ENCODE measurements around the gene SH2B2.

The SH2B2 gene

GRCh38 chr7:102286237-102287110 lies at the start of gene SH2B2:
Gene SH2B2, plus strand, starts transcription at chr7:102286868. Its CDS starts 13,683 bp downstream, at chr7:102300551.
- no peak for DNase-seq

DNA sequence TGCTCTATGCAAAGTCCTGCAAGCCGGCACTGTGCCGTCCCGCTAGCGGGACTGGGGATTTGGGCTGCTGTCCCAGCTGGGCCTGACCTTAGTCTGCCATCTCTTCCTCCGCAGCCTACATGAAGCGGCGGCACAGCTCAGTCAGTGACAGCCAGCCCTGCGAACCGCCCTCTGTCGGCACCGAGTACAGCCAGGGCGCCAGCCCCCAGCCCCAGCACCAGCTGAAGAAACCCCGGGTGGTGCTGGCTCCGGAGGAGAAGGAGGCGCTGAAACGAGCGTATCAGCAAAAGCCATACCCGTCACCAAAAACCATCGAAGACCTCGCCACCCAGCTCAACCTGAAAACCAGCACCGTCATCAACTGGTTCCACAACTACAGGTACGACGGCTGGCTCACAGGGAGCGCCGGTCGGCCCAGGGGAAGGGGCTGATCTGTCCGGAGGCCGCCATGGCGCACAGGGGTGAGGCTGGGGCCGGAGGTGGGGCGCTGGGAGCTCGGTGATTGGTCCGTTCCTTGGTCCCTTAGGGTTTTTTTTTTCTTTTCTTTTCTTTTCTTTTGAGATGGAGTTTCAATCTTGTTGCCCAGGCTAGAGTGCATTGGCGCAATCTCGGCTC lies 47.4 kb upstream of the SH2B2 start:
- no peak for DNase-seq

DNA sequence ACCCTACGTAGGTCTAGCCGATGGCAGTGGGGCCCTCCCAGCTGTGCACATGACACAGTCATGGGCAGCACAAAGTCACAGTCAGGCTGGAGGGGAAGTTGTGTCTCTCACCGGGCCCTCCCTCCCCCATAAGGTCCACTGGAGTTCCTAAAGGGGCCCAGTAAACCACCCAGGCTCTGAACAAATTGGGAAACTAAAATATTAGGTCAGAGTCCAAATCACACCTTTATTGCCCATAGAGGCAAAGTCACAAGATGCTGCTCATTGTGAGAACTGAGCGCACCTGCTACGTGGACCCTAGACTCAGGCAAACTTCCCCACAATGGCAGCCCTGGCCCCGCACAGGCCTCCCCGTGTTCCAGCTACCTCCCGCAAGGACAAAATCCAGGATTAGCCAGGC lies 45.2 kb upstream of the SH2B2 start:
- DNase-seq, result no peak

- DNase-seq, result no peak
Observed at GRCh38 chr7:102244601-102245000, 42.1 kb upstream of the SH2B2 start.

GRCh38 chr7:102248081-102248455 lies 38.6 kb upstream of the SH2B2 start:
- DNase-seq, result no peak

GRCh38 chr7:102248456-102249395 lies 37.9 kb upstream of the SH2B2 start:
- no peak for DNase-seq

DNA sequence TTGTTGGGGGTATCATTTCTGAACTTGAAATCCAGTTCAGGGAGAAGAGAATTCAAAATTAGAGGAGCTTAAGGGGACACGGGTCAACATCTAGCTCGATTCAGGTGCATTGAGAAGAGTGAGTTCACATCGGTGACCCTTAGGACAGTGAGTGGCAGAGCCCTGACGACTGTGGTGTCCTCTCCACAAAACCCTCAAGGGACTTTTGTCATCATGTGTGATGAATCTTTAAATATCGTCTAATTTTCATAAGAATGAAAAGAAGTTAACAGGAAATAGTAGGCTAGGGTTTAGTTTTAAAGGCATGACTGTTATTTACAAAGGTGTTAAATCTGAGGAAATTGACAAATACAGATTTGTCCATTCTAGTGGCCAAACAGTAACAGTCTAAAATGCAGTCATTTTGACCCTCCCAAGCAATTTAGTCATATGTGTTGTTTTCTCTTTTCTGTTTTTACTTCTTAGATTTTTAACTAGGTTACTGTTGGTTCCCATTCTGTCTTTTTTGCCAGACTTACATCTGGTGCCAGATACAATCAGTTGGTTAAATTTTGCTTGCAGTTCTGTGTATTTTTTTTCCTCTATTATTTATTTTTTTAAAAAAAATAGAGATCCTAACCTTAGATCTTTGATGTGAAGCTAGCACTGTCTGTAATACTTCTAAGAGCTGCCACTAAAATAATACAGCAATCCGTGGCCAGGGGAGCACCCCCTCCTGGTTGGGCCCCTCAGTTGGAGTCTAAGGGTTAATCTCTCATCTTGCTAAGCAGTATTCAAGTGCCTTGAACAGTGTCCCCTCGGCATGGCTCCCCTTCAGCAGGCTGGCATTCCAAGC lies 34.9 kb upstream of the SH2B2 start:
- DNase-seq, result no peak

- DNase-seq, result no peak
Observed at GRCh38 chr7:102252366-102252982, 34.2 kb upstream of the SH2B2 start.

DNA sequence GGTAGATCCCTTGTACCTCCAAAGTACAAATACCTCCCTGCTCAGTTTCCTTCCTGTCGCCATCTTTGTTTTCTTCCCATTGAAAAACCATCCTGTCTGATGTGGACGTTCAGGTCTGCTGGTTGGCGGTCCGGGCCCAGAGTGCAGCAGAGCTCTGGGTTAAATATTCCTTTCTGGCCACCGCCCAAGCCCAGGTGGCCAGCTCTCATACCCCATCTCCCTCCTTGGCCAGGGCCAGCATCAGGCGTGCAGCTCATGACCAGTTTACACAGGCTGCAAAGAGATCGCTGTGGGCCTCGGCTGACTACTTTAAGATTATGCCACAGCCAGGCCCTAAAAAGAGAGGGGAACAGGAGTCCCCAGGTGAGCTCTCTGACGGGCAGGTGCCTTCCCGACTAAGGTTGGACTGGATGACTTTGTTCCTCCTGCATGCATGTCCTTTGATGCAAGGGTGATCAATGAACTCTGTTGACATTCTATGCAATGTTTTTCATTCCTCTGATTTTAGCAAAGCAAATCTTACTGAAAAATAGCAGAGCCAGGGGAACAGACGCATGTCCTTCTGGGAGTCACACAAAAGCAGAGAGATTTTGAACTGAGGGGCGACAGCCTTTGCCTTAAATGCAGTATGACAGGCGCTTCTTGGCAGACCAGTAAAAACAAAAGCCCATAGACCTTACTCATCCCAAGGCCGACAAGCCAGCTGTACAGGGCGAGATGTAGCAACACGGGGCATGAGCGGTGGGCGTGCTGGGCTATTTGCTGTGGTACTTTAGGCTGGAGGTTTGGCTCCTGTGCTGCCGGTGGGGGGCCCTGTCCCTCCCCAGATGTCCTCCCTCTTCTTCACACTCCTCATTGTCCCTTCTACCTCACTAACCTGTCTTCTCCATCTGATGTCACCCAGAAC lies 33.3 kb upstream of the SH2B2 start:
- DNase-seq, result no peak

GRCh38 chr7:102253973-102254370 lies 32.7 kb upstream of the SH2B2 start:
- DNase-seq, result no peak

- DNase-seq, result no peak
Observed at GRCh38 chr7:102254521-102254920, 32.1 kb upstream of the SH2B2 start.

- no peak for DNase-seq
Observed at GRCh38 chr7:102255501-102255900, 31.2 kb upstream of the SH2B2 start.

DNA sequence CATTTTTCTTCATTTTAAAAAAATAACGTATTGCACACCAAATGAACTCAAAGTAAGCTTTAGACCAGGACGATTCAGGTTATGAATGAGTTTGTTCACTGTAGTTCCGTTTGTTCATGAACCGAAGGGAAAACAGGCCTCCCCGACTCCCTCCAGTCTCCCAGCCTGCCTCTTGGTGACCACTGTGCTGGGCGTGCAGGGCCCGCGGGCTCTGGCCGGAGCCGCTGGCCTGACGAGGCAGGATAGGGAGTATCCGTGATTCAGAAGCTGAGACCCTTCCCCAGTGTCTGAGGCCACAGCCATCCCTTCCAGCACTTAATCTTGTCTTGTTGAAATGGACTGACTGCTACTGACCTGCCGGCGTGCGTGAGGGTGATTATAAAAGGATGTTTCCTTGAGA lies 30.8 kb upstream of the SH2B2 start:
- DNase-seq, result no peak

- no peak for DNase-seq
Observed at GRCh38 chr7:102258073-102258748, 28.5 kb upstream of the SH2B2 start.

GRCh38 chr7:102258749-102259107 lies 27.9 kb upstream of the SH2B2 start:
- DNase-seq, result no peak

DNA sequence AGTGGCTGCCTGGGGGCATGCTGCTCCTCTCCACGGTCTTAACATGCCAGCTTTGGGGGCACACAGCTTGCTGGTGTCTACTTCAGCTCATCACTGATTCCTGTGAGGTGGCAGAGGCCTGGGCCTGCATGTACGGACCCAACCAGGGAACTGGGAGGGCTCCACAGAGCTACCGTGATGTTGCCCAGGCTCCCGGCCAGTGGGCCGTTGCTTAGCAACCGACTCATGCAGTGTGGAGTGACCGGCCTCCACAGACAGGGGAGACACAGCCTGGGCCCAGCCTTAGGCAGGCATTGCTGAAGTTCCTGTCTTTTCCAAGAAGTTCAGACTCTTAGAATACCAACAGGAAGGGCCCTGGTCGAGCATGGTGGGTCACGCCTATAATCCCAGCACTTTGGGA lies 25.8 kb upstream of the SH2B2 start:
- DNase-seq, result no peak

- DNase-seq, result no peak
Observed at GRCh38 chr7:102261451-102261850, 25.2 kb upstream of the SH2B2 start.

GRCh38 chr7:102262546-102262945 lies 24.1 kb upstream of the SH2B2 start:
- DNase-seq, result no peak

DNA sequence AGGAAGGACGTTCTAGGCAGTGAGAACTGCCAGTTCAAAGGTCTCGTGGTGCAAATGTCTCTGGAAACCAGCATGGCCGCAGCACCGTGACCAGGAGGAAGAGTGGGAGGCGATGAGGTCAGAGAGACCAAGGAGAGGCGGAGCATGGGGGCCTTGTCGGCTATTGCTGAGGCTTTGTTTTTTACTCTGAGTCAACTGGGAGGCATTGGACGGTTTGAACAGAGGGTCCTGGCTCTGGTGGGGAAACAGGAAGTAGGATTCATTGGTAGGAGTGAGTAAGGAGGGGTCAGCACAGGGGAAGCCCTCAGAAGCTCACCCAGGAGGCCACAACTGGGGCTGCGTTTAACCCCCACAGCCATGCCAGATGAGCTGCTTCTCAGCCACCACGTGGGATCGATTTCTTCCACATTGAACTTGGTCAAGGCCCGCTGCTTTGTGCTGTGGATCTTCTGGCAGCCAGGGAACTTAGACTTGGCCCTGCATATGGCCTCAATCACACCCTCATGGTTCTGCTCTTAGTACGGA lies 22.2 kb upstream of the SH2B2 start:
- DNase-seq, result no peak

DNA sequence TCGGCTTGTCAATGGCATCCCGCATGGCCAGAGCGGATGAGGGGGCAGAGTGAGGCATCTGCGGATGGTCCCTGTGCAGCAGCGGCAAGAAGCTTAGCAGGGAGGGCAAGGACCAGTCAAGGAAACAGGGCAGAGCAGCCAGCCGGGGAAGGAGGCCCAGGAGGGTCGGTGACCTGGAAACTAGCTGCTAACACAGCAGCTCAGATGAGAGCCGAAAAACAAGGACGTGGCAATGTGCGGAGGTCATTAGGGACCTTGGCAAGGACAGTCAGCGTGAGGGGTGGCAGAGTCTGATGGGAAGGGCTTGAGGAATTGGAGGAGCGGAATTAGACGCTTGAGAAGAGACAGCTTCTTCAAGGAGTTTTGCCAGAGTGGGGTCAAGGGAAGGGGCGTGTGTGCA lies 20.1 kb upstream of the SH2B2 start:
- DNase-seq, result no peak
